Stimulated activated CD8-positive, alpha-beta memory T cell treated with anti-CD3 and anti-CD28 coated beads, Interleukin-2, amount 100 ng/mL, for 48 hours (primary cell): ENCODE data around the gene NT5DC4.

Source experiments
- DNase-seq, 2 donors: peaks; one replicate each; pipeline ENCODE4 v3.0.0-alpha.2; 2020; ENCODE audit warnings: low read depth in 2 of 2

NT5DC4 gene

GRCh38 chr2:112784199-112785189, 63.7 kb downstream of the NT5DC4 start, which contains the start of gene IL1A:
Gene IL1A, minus strand, starts transcription at chr2:112784493. Its CDS starts 723 bp downstream, at chr2:112783770.
- DNase-seq = no peak

GRCh38 chr2:112787294-112787693, 66.5 kb downstream of the NT5DC4 start:
- no peak for DNase-seq

- DNase-seq = no peak
These were observed 67.0 kb downstream of the NT5DC4 start for GRCh38 chr2:112787729-112788393.

GRCh38 chr2:112788653-112789052, 67.8 kb downstream of the NT5DC4 start:
- no peak for DNase-seq
